ENCODE results near the gene FAM163B.

- TF ChIP-seq, protein P1, sequence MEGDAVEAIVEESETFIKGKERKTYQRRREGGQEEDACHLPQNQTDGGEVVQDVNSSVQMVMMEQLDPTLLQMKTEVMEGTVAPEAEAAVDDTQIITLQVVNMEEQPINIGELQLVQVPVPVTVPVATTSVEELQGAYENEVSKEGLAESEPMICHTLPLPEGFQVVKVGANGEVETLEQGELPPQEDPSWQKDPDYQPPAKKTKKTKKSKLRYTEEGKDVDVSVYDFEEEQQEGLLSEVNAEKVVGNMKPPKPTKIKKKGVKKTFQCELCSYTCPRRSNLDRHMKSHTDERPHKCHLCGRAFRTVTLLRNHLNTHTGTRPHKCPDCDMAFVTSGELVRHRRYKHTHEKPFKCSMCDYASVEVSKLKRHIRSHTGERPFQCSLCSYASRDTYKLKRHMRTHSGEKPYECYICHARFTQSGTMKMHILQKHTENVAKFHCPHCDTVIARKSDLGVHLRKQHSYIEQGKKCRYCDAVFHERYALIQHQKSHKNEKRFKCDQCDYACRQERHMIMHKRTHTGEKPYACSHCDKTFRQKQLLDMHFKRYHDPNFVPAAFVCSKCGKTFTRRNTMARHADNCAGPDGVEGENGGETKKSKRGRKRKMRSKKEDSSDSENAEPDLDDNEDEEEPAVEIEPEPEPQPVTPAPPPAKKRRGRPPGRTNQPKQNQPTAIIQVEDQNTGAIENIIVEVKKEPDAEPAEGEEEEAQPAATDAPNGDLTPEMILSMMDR (conservative IDR thresholded peaks at IDR 0.05 in 1 of 2, IDR thresholded peaks at IDR 0.05 in 1 of 2; ENCODE audit: low read depth in 1 of 2, low read length in 2 of 2) = no peak
- TF ChIP-seq EZH2 (IDR thresholded peaks at IDR 0.05; ENCODE audit: low read length, missing control alignments) = no peak
These were observed 52.8 kb downstream of the FAM163B start for GRCh38 chr9:133556354-133556753.
